ENCODE measurements around the gene PMFBP1. TPM values are rescaled to one million over a fixed set of nuclear protein-coding genes. Genes with fewer than 3 reads are reported as not detected.

PMFBP1 gene
- total RNA-seq, 1 experiment from 2014 or later: 5.6 TPM

DNA sequence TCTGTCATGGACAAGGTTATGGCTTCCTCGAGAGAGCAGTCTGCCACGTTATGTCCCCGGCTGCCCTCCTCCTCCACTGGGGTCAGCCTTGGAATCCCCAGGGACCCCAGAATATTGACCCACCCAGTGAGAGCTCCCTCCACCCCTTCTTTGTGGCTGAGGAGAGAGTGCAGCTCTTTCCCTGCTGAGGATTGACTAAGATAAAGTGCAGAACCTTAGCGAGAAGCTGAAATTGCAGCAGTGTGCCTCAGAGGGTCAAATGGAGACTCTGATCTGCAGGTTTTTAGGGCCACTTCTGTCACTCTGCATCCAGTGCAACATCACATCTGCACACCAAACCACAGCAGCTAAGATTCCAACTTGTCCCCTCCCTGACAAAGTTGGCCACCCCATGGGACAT is 25.6 kb upstream of the PMFBP1 start:
- TF ChIP-seq ATF3 (IDR thresholded peaks at IDR 0.05): no peak
- no peak for TF ChIP-seq SP1 (IDR thresholded peaks at IDR 0.05; ENCODE audit: low read depth)
- no peak for TF ChIP-seq SIN3A (IDR thresholded peaks at IDR 0.05; ENCODE audit: low read depth)
- TF ChIP-seq EGR1 (IDR thresholded peaks at IDR 0.05; ENCODE audit: low read depth): no peak
- no peak for TF ChIP-seq YY1 (IDR thresholded peaks at IDR 0.05; ENCODE audit: extremely low read depth, insufficient replicate concordance, low read depth, low read length)
- TF ChIP-seq ZNF274 (IDR thresholded peaks at IDR 0.05; ENCODE audit: low read depth, low read length): no peak
- TF ChIP-seq SRF (IDR thresholded peaks at IDR 0.05; ENCODE audit: low read depth): no peak
- no peak for TF ChIP-seq POLR2A (IDR thresholded peaks at IDR 0.05; ENCODE audit: borderline replicate concordance, extremely low read depth, insufficient read depth, insufficient read length)
- no peak for TF ChIP-seq ZFX (IDR thresholded peaks at IDR 0.05)
- no peak for TF ChIP-seq CEBPB (IDR thresholded peaks at IDR 0.05; ENCODE audit: low read depth)
- TF ChIP-seq TCF7L2 (IDR thresholded peaks at IDR 0.05; ENCODE audit: borderline replicate concordance, extremely low read depth, insufficient read depth, insufficient read length): no peak
- TF ChIP-seq MAX (IDR thresholded peaks at IDR 0.05): no peak
- no peak for TF ChIP-seq ELF1 (IDR thresholded peaks at IDR 0.05; ENCODE audit: borderline replicate concordance, low read depth)
- no peak for TF ChIP-seq JUND (IDR thresholded peaks at IDR 0.05)
- TF ChIP-seq ZBTB33 (IDR thresholded peaks at IDR 0.05; ENCODE audit: extremely low read depth, insufficient replicate concordance, low read length): no peak
- no peak overlapping the region for H3K27ac ChIP-seq (ENCODE audit: low read depth, low read length)
- no peaks in the 10 kb centered on the region for H4K20me1 ChIP-seq (ENCODE audit: insufficient read depth)
- BruUV-seq (replicated peaks): no TSS peak
- intact Hi-C loops (cut with micrococcal nuclease): no loop called here
- no peaks in the 10 kb centered on the region for H3K4me1 ChIP-seq (ENCODE audit: control insufficient read depth in 1 of 2, insufficient read depth in 2 of 2, low read length in 2 of 2)
- H2AFZ ChIP-seq (ENCODE audit: low read depth, low read length, poor library complexity, severe bottlenecking): no peak overlapping the region
- ChIA-PET POLR2A (no interaction called here), CTCF (no interaction called here), RAD21 (ENCODE audit: low non-redundant PET in 1 of 2, low total read pairs in 2 of 2, uncharacterized antibody in 2 of 2, unreplicated experiment in 2 of 2) (no interaction called here)
- no peak for DNase-seq (ENCODE audit: low read depth, low spot score)
- no peaks in the 10 kb centered on the region for H3K27me3 ChIP-seq (ENCODE audit: insufficient read depth, low read length)
- ATAC-seq: no peak
- H3K79me2 ChIP-seq (ENCODE audit: insufficient read depth, low read length): no peaks in the 10 kb centered on the region
- H3K9ac ChIP-seq (ENCODE audit: low read length): no peak overlapping the region
- H3K9me2 ChIP-seq (ENCODE audit: insufficient read depth): no peaks in the 10 kb centered on the region
- no peak overlapping the region for H3K4me3 ChIP-seq (replicated peaks in 1 of 2; ENCODE audit: low read depth in 1 of 2, low read length in 2 of 2)
- no peak overlapping the region for H3K4me2 ChIP-seq (ENCODE audit: low read length)
- no peaks in the 10 kb centered on the region for H3K9me3 ChIP-seq (ENCODE audit: control insufficient read depth in 1 of 2, insufficient read depth in 1 of 2, low read depth in 1 of 2, low read length in 2 of 2)
- no peaks in the 10 kb centered on the region for H3K36me3 ChIP-seq (ENCODE audit: control insufficient read depth in 1 of 2, insufficient read depth in 2 of 2, low read length in 2 of 2)

All from HCT116 (cell line).